ENCODE measurements around the gene G6PC1.

Gene G6PC1

GRCh38 chr17:42950044-42950783, 49.6 kb downstream of the G6PC1 start:
- FAIRE-seq = no peak

All from islet of Langerhans (tissue), 1 donor.